Measurements from ENCODE around the gene DGKZ.
A peak's percentile ranks its signal among the peaks of the same experiment; 100 is the strongest.

The DGKZ gene

GRCh38 chr11:46345881-46346484 is 1.3 kb upstream of the DGKZ start:
- TF ChIP-seq ZNF274 (IDR thresholded peaks at IDR 0.05; ENCODE audit: low read depth, low read length): no peak
- peak overlapping the region; percentile 63; the same call in 1 of the 2 replicates for H3K4me3 ChIP-seq (ENCODE audit: low read length)

DNA sequence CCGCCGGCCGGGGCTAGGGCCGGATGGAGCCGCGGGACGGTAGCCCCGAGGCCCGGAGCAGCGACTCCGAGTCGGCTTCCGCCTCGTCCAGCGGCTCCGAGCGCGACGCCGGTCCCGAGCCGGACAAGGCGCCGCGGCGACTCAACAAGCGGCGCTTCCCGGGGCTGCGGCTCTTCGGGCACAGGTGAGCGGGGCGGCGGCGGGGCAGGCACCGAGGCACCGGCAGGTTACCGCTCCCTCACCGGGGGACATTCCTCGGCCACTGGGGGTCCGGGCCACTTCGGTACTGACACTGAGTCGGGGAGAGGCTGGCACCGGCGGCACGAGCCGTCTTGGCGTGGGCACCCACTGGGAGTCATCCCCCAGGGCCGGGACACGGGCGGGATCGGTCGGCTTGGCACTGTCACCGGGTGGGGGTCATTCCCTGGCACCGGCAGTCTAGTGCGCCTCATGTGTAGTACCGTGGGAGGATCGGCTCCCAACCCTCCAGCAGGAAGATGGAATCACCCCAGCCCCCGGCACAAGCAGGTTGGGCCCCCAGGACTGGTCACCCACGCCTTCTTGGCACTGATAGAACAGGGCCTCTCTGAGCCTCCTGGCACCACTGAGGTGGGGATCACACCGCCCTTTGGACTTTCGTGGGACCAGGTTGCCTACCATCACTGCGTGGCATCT is 511 bp downstream of the DGKZ start:
- H3K4me3 ChIP-seq (ENCODE audit: low read length): peak overlapping the region; percentile 85
- no peak for TF ChIP-seq ZNF274 (IDR thresholded peaks at IDR 0.05; ENCODE audit: low read depth, low read length)

- no peak for TF ChIP-seq ZNF274 (IDR thresholded peaks at IDR 0.05; ENCODE audit: low read depth, low read length)
- peak overlapping the region; percentile 85 for H3K4me3 ChIP-seq (ENCODE audit: low read length)
Observed at GRCh38 chr11:46348566-46349401, 1.5 kb downstream of the DGKZ start.

DNA sequence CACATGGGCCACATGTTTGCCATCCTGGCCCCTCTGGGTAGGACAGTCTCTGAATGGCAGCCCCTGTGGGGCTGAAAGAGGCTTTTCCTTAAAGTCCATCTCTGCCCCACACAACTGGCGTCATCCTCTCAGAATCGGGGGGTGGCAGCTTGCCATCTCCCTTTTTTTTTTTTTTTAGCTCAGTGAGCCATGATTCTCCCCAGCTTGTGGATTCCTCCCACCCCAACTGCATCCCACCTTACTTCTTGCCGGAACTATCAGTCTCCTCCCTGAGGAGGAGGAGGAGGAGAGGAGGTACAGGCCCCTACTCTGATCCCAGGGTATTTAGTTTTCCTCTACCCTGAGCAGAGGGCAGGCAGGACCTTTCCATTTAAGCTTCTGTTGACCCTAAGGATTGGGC is 3.4 kb downstream of the DGKZ start:
- no peak for TF ChIP-seq ZNF274 (IDR thresholded peaks at IDR 0.05; ENCODE audit: low read depth, low read length)
- no peak overlapping the region for H3K4me3 ChIP-seq (ENCODE audit: low read length)

DNA sequence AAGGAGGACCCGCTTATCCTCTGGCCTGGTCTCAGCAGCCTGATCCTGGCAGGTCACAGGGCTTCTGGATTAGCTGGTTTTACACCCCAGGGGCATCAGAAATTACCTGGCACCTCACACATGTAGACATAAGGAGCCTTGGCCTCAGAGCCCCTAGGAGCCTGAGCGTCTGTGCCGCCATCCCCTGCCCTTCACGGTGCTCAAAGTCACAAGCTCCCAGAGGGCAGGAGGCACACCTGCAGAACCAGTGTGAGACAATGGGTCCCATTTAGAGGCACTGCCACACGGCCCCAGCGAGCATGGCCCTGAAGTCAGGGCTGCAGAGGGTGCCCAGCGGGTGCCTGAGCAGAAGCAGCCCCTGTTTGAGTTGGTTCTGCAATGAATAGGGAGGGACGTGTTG is 3.9 kb downstream of the DGKZ start:
- H3K4me3 ChIP-seq (ENCODE audit: low read length): no peak overlapping the region
- no peak for TF ChIP-seq ZNF274 (IDR thresholded peaks at IDR 0.05; ENCODE audit: low read depth, low read length)

DNA sequence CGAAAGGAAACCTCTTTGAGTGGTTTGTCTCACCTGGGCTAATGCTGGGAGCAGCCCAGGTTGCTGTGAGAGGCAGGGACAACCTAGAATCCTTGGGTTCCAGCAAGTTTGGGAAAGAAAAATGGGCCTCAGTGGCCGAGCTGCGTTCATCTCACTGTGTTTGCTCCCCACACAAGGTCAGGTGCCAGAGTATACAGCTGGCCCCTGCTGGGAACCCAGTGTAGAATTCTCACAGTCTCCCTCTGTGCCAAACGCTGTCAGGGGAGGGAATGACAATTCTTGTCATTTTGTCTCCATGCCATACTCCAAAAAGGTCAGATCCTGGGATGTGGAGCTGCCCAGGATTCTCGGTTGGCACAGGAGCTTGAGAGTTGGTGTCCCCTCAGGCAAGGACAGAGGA is 4.3 kb downstream of the DGKZ start:
- TF ChIP-seq ZNF274 (IDR thresholded peaks at IDR 0.05; ENCODE audit: low read depth, low read length): no peak
- no peak overlapping the region for H3K4me3 ChIP-seq (ENCODE audit: low read length)

- TF ChIP-seq ZNF274 (IDR thresholded peaks at IDR 0.05; ENCODE audit: low read depth, low read length): no peak
Observed at GRCh38 chr11:46352063-46352841, 5.0 kb downstream of the DGKZ start.

GRCh38 chr11:46353698-46354097 is 6.4 kb downstream of the DGKZ start:
- no peak overlapping the region for H3K4me3 ChIP-seq (ENCODE audit: low read length)
- no peak for TF ChIP-seq ZNF274 (IDR thresholded peaks at IDR 0.05; ENCODE audit: low read depth, low read length)

More at GRCh38 chr11:46352063-46352841, 5.0 kb downstream of the DGKZ start:
- no peak overlapping the region for H3K4me3 ChIP-seq (ENCODE audit: low read length)

DNA sequence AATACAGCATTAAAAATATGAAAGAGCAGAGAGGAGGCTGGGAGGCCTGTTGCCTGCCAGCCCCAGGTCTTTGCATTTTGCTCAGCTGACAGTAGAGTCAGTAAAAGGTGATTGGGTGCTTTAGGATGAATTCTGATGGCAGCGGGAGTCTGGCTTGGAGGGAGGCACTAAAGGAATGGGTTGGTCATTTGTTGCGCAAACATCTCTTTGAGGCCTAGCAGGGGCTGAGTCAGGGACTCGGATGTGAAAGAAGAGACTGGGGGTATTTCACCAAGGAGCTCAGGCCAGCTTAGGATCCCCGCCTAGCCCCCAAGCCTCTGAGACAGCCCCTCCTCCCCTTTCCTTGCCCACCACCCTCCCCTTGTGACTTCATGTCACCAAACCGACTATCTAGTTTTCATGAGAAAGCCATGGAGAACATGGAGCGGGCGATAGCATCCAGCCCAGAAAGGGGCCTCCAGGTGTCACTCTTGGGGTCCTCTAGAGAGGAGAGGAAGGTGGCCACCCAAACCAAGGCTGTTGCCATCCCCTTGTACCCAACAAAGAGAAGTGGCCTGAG is 9.7 kb downstream of the DGKZ start:
- no peak for TF ChIP-seq ZNF274 (IDR thresholded peaks at IDR 0.05; ENCODE audit: low read depth, low read length)
- no peak overlapping the region for H3K4me3 ChIP-seq (ENCODE audit: low read length)

GRCh38 chr11:46357483-46357936 is 10.2 kb downstream of the DGKZ start:
- no peak overlapping the region for H3K4me3 ChIP-seq (ENCODE audit: low read length)
- TF ChIP-seq ZNF274 (IDR thresholded peaks at IDR 0.05; ENCODE audit: low read depth, low read length): no peak

DNA sequence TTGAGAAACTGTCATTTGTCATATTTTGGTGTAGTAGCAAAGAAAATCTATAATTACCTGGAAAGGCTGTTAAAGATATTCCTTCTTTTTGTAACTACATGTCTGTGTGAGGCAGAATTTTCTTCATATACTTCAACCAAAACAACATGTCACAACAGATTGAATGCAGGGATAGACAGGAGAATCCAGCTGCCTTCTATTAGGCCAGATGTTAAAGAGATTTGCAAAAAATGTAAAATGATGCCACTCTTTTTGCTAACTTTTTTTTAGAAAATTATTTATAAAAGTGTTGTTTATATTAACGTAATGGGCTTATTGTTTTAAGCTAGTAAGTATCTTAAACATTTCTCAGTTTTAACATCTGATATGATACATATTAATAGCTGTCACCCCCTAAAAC is 12.7 kb downstream of the DGKZ start:
- TF ChIP-seq ZNF274 (IDR thresholded peaks at IDR 0.05; ENCODE audit: low read depth, low read length): no peak
- H3K4me3 ChIP-seq (ENCODE audit: low read length): no peak overlapping the region

GRCh38 chr11:46360878-46361277 is 13.6 kb downstream of the DGKZ start:
- H3K4me3 ChIP-seq (ENCODE audit: low read length): peak overlapping the region; percentile 40; the same call in 1 of the 2 replicates
- no peak for TF ChIP-seq ZNF274 (IDR thresholded peaks at IDR 0.05; ENCODE audit: low read depth, low read length)

DNA sequence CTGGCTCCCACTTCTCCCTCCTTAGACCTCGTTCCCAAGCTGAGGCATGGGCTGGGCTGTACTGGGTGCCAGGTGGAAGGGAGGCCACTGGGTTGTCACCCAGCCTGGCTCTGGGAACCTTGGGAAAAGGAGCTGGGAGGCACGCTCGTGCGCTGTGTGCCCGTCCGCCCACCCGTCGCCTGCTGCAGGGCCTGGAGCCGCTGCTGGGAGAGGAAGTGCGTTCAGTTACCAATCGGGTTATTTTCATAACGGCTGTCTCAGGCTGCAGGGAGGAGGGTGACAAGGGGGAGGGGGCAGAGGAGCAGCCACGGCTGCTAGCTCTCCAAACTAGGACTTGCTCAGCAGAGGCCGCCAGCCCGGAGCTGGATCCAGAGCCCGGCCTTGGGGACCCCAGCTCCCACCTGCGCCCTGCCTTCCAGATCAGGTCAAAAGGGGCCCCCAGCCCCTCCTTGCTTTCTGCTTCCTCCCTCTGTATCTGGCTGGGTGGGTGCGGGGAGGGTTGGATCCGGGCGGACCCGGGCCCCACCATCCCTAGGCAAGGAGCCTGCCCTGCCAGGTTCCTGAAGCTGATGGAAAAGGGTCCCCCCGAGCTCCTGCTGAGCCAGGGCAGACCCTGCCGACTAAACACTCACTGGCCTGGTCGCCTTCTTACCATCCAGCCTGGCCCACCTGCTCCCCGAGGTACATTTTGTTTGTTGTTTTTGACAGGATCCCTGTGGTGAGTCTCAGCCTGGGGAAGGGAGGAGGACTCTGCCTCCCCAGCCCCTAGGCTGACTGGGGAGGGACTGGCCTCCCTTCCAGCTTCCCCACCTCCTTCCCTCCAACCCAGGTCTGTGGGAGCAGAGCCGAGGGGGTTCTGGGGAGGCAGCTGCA is 14.3 kb downstream of the DGKZ start:
- peak overlapping the region; percentile 54; the same call in 1 of the 2 replicates for H3K4me3 ChIP-seq (ENCODE audit: low read length)
- no peak for TF ChIP-seq ZNF274 (IDR thresholded peaks at IDR 0.05; ENCODE audit: low read depth, low read length)
